Activated T-cell treated with anti-CD3 and anti-CD28 coated beads for 4 hours (primary cell): ENCODE measurements around the gene SLC9A9.

Source experiments
- DNase-seq: peaks from one replicate; pipeline ENCODE4 v3.0.0-alpha.2; 2020

SLC9A9 gene

DNA sequence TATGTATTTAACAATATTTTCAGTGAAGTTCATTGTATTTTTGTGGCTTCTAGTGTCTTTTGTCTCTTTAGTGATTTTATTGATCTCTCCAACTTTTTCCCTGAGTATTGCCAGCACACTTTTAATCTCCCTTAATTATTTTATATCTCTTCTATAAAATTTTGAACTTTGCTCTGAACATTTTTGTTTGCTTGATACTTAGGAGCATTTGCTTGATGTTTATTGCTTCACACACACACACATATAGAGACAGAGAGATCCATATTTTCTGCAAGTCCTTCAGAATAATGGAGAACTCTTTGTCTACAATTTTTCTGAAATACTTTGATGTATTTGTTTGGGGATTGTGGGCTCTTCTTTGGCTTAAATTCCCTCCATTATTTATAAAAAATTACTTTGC lies 213.8 kb downstream of the SLC9A9 start:
- no peak for DNase-seq

DNA sequence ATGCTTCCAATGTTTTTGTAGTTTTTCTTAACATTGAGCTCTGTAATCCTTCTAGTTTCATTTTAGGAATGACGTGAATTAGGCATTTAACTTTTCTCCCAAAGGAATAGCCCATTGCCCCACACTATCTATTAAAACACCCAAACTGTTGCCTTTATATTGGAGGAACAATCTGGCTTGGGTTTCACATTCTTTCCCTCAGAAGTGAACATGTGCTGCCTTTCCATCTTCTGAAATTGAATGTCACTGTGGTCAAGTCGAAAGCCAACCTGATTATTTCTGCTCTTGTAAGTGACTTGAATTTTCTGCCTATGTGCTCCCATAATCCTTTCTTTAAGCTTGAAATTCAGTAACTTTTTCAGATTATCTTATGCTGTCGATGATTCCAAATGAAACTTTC lies 214.5 kb downstream of the SLC9A9 start:
- no peak for DNase-seq

DNA sequence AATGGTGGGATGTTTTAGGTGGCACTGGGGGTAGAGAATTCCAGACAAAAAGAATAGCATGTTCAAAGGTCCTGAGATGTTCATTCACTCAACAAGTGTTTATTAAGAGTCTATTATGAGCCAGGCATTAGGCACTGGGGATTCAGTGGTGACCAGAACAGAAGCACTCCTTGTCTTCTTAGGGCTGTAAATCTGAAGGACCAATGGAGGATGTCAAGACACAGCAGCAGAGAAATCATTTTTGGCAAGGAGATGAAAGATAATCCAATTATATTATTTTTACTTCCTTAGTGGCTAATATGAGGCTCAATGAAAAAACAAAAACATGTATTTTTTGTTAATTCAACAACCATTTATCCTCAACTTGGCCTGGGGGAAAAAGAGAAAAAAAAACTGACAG lies 218.5 kb downstream of the SLC9A9 start:
- no peak for DNase-seq

DNA sequence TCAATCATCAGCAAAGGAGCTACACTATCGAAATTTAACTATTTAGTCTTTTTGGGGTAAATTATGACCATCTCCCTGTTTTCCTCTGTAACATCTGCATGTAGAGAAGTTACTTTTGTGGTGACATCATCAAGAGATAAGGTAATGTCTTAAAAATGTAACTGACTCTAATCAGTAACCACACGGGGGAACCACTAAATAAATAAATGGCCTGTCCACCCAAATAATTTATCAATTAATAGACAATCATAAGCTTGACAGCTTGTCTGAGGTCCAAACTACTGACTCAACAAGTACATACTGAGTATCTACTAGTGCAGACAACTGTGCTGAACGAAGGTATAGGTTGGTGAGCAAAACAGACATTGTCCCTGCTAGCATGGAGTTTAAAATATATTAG lies 219.3 kb downstream of the SLC9A9 start:
- DNase-seq, result no peak

DNA sequence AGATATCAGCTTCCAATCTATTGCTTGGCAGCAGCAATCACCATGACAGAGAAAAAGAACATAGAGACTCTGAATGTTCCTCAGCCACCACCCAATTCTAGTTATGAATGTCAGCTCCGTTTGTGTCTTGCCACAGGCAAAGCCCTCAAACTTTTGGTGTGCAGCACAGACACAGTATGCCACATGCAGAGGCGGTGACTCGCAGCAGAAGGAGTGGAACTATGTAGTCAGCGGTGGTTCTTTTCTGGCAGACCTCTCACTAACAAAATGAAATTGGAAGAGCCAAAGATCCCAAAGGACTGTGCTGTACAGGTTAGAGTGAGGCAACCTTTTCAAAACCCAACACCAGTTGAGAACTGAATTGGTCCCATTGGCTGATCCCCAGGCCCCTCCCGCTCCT lies 220.9 kb downstream of the SLC9A9 start:
- no peak for DNase-seq

DNA sequence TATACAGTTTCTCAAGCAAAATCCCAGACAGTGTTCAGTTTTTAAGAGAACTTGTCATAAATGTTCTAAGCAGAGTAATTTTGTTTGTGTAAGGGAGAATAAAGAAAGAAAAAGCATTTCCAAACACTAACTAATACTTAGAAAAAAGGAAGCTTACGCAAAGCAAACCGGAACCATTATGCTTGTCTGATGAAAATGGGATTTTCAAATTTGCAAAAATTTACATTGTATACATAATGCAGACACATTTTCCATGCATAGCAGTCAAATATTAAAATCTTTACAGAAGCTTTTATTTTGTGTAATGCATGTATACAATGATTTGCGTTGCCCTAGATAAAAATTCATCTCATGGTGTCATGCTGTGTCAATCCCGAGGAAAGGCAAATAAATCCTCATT lies 229.0 kb downstream of the SLC9A9 start:
- no peak for DNase-seq

DNA sequence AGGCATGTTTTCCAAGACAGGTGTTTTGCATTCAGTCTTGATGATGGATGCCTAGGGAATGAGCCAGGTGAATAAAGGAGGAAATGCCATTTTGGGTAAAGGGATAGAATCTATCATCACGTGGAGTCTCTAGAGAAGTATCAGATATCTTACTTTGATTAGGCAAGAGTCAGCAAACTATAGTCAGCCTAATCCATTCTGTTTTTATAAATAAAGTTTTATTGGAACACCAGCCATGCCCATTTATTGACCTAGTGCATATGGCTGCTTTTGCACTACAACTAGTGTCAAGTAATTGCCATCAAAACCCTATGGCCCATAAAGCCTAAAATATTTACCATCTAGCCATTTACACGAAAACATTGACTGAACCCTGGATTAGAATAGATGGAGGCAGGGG lies 231.2 kb downstream of the SLC9A9 start:
- DNase-seq, result no peak

DNA sequence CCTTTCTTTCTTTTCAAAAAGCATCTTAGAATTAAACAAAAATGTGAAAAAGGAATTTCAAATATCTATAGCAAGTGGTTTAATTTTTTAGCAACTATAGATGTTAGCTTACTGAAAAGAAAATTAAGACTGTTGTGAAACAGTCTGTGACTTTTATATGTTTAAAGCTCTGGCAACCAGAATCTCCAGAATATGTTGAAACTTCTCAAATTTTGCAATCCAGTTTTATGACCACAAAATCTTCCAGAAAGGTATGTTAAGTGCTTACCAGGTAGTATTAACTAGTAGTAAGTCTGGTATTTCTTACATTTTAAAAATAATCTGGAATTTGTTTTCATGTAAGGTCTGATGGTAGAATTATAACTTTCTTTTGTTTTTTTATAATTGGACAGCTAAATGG lies 235.0 kb downstream of the SLC9A9 start:
- DNase-seq, result no peak

DNA sequence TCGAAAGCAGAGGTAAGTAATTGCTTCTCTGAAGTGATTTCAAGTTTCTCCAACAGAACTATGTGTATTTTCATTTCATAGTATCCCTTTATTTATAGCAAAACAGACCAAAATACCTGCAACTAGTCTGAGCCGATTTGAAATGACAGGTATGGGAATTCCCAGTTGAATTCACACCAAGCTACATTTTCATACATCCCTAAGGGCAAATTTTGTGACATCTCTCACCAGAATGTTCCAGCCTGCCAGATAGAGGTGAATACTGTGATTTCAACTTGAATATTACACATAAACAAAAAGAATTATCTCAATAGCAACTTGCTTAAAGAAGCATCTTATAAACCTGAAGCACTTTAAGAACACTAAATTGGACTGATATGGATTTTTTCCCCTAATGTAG lies 235.7 kb downstream of the SLC9A9 start:
- DNase-seq, result no peak

DNA sequence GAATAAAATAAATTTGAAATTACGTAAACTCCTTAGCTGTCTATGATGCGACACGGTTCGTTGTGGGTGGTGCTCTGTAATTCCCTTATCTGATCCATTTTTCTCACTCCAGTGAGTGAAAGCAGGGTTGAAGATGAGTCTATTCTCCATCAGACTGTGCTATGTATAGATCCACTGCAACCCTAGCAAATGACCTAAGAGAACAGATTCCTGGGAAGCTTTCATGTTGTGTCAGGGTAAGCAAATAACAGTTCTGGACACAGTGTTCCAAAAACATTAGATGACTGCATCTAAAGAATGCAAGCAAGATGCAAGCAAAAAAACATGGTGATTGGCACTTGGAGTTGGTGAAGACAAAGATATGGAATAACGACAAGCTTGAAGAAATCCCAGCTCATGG lies 239.3 kb downstream of the SLC9A9 start:
- no peak for DNase-seq

DNA sequence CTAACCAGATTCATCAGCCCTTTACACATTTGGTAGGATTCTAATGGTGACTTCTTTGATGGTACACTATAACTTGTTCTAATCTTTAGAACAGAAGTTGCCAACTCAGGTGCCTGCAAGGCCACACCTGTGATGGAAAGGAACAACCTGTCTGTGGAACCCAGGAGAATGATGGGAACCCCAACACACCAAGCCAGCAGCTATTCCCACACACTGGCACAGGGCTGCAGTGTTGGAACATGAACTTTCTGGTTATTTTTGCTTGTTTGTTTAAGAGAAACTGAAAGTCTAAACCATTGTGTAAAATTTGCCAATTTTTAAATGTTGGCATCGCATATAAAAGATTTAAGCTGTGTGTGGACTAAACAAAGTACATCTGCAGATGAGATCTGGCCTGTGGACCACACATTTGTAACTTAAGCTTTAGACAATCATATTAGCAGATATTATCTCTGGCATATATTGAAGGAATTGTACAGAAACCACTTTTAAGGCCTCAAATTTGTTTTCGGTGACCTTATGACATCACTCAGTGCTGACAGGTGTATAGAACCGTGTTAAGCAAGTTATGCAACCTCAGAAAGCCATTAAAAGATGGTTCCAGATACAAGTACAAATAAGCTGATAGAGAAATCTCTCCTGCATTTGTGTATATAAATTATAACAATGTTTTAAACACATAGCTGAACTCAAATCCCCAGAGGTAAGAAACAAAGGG lies 242.9 kb downstream of the SLC9A9 start:
- DNase-seq, result no peak

DNA sequence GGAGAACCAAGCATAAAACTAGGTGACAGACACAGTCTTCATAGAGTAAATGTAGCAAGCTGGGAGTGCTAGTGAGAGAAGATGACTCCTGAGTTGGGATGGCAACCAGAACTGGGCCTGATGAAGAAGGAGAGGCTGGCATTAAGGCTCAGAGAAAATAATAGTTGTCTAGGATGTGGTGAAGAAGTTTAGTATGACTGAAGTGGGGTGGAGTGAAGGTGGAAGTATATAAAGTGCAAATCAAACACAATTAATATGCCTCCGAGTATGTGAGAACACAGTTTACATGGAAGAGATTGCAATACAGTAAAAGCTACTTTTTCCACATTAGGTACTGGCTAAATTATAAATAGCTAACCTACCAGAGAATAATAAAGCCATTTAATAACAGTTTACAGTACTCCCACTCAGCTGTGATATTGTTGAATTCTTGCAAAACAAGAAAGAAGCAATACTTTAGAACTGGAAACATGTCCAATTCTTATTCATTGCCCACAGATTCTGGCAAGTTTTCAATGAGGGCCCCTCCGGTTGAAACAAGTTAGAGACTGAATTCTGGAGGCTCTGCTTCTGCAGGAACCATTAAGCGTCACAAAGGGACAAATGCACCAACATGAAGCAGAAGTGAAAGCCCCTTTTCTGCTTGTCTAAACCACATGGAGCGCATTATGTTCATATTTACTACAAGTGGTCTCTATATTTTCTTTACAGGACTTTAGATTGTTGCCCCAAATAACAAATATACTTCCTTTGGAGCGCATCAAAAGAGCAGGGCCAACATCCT lies 243.7 kb downstream of the SLC9A9 start:
- DNase-seq, result no peak

DNA sequence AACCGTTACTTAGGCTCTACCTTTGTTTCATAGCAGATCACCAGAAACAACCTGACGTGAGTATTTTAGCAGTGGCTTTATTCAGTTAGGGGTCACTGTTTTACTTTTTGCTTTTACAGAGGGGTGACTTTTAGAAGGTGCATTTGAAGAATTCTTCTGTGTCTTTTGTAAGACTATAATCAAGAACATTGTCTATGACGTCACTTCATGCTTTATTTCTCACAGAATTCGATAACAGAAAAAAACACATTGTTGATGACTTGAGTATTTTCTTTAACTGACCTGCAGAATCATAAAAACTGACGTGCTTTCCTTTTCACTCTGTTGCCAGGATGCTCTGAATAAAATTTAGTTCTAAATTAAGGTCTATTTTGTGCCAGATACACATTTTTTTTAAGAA lies 244.5 kb downstream of the SLC9A9 start:
- DNase-seq, result no peak

DNA sequence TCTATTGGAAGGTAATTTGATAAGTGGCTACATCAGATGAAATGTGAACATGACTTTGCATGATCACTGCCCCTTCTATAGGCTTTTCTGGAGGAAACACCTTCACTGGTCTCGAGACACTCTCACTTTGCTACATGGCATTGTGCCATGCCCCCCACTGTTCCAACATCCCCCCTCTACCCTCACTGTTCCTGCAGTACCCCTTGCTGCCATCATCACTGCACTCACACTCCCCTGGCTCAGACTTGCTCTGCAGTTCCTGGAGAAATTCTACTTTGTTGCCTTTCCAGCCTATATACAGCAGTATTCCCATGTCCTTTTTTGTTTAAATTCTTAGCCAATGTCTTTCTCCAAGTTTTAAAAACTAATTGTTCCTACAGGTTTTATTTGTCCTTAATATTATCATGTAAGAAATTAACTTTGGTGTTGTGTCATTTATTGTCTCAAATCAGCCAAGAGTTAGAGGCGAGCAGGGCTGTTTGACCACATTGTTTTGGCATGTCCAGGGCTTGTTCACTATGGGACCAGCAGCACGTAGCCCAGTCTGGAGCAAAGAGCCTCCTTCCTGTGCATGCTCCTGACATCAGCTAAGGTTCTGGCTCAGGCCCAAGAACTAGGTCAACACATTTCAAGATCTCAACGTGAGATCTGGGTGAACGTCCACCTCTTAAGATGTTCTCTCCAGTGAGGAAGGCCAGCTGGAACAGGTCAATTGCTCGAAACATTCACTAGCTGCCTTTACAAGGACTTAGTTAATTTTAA lies 246.4 kb downstream of the SLC9A9 start:
- no peak for DNase-seq

DNA sequence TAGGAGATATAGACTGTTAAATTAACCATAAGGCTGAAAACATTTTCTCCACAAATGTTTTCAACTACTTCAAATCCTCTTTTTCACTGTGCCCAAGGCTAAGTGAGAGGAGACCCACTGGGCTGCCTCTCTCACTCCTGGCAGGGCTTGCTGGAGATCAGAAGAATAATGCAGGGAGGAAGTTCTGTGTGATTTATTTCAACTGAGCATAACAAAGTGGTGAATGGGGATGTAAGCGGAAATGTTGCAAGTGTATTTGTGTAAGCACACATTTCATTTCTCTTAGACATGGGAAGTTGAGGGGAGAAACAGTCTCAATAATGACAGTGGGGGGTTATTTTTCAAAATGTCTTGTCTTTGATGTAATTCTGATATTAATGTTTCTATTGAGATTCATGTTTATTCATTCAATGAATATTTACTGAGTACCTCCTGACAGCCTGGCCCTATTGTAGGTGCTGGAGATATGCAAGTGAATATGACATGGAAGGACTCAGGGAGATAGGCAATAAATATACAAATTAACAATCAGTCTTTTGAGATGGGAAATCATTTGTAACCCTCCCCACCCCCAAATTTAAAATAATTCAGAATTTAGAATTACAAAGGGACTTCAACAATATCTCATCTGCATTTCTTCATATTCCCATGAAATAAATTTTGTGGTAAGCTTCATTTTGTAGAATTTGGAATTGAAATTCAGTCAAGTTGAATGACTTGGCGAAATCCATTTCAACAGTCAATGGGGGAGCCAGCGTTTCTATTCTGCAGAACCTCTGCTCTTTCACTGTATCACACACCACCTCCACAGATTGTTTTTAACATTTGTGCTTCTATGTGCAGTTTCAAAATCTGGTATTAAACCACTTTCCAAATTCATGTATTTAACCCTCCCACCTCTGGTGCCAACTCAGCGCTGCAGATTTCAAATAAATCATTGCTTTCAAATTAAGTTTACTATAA lies 247.2 kb downstream of the SLC9A9 start:
- no peak for DNase-seq

DNA sequence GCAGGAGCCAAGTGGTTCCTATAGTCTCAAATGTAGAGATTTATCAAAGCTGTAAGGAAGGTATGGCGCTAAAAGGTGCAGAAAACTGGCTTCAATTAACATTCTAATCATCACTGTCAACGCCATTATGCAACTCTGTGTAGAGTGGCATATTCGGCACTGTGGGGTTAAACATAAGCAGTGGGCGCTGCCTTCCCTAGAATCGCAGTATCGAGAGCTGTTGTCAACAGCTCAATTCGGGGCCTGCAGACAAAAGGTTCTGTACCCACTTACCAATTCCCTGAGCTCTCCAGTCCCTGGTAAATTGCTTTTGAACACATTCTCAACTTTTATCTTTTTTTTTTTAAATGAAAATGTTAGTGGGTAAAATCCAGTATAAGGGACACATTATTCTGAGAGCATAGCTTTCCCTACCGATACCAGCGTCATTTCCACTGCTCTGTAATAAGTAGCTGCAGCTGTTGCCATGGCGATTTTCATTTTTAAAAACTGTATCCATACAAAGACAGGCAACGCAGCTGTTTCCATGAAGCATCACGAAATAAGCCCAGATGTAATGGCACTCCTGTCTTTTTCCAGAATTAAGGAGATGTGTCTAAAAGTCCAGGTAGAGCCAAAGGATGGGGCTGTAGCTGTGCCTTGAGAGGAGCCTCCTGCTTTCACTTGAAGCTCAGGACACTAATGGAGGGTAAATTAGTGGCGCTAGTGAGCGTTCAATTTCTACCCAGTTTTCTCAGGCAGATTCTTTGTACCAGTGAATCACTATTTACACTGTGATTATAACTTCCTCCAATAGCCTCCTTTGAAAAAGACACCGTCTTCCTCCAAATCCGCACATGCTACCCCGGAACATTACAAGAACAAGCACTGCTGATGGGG lies 250.3 kb downstream of the SLC9A9 start:
- DNase-seq, result no peak

DNA sequence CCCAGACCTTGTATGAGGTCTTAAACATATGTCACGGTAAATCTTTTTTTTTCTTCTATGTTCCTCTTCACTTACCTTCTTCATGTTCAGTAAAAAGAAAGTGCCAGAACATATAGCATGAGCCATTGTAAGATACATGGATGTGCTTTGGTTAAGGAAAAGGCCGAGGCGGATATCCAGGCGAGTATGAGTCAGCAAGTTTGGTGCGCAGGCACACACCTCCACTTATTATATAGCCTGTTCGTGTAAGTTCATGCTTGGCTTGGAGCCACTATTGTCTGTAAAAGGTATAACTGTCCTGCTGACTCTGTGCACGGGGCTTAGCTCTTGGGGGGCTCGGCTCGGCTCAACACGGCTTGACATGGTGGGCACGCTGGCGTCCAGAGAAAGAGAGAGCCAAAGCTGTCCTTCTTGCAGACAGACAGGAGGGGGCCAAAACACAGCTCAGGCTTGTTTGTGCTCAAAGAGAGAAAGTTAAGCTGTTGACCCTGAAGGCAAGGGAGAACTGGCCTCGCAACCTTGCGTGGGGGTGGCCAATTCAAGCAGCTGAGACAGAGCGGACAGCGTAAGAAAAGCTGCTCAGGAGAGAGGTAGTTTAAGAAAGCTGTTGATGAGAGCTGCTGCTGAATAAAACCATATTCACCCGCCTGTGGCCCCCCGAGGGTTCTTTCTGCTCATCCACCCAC lies 251.2 kb downstream of the SLC9A9 start:
- no peak for DNase-seq

DNA sequence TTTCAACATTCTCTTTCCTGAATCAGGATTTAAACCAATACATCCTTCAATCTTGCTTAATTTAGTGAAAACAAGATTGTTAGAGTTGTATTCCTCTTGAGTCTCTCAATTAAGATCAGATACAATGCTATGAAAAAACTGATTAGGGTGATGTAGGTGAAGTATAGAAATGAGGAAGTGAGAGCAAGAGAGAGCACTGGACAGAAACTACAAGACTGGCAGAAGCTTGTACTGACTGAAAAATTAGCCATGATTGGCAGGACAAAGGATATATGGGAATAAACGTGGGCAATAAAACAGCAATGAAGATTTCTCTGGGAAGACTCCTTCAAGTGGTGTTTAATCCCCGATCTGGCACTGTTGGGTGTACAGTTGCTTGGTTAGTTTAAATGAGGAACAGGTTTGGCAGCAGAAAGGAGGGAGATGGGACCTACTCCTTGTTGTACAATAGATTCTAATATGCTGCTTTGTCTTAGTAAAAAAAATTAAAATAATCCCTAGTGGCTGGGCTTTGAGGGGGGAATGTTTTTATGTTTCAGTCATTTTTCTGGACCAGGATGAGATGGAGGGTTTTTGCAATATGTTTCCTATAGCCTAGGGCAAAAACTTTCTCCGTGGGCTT lies 252.7 kb downstream of the SLC9A9 start:
- no peak for DNase-seq

DNA sequence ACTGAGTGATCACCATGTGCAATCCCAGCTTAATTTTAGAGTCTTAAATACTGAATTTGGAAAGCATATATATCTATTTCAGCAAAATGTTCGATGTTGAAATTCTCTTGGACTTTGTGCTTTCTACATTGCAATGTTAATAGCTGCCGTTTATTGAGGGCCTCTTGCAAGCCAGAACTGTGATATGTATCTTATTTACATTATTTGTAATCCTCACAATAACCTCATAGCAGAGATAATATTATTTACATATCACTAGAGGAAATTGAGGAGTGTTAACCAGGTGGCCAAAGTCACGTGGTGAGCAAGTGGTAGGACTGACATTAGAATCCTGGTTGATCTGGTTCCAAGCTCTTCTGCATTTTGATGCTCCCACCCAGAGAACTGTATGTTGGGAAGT lies 254.1 kb downstream of the SLC9A9 start:
- DNase-seq, result no peak

DNA sequence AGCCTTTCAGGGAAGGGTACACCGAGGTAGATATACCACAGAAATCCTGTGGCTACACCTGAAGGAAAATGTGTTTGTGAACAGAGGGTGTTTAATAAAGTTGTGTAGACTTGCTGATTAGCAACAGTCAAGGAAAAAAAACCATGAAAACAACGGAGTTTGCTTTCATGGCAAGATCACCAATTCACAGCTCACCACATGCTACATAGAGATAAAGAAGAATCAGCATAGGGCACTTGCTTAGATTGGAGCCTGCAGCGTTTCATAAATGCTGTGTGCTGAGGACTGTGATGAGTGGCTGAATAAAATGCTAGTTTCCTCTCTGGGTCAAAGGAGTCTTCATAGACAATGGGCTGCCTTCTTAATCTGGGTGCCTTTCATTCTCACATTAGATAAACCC lies 257.6 kb downstream of the SLC9A9 start:
- DNase-seq, result no peak

DNA sequence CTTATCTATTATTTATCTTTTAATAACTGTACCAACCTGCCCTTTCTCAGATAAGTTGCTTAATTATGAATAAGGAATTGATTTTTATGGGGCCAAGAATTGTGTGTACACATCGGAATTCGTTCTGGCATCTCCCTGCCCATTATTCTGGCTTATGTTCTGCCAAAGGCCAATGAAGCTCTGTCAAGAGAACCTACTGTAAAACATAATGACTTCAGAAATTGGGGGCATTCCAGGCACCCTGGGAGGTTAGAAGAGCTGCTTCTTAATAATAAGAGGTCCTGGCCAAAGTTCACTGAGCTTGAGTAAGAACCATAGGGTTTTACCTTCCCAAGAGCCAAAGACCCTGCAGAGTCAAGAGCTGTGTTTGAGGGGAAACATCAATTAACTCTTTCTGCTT lies 261.7 kb downstream of the SLC9A9 start:
- DNase-seq, result no peak
